Activated T-cell treated with anti-CD3 and anti-CD28 coated beads for 24 hours (primary cell): ENCODE results near the gene TMEM156.
"Not testable (repeated sequence)": the region's sequence is repeated elsewhere in the genome, so short reads cannot be mapped to it uniquely, and the experiment has no call there.

Experiments
- DNase-seq: peaks from one replicate; pipeline ENCODE4 v3.0.0-alpha.2; 2020; ENCODE audit warnings: low read depth

TMEM156 gene

GRCh38 chr4:39043861-39044363 is 11.7 kb upstream of the TMEM156 start:
- DNase-seq, result no peak

- DNase-seq, result no peak
These were observed 11.1 kb upstream of the TMEM156 start for GRCh38 chr4:39043058-39043860.

- no peak for DNase-seq
These were observed 10.2 kb upstream of the TMEM156 start for GRCh38 chr4:39042366-39042765.

GRCh38 chr4:39039108-39039507 is 6.9 kb upstream of the TMEM156 start:
- DNase-seq, result no peak

GRCh38 chr4:39037941-39038340 is 5.7 kb upstream of the TMEM156 start:
- no peak for DNase-seq

GRCh38 chr4:39037491-39037825 is 5.2 kb upstream of the TMEM156 start:
- DNase-seq, result no peak

- DNase-seq, result no peak
These were observed 4.0 kb upstream of the TMEM156 start for GRCh38 chr4:39036172-39036571.

GRCh38 chr4:39031590-39032020 is 604 bp downstream of the TMEM156 start:
- DNase-seq, result not testable (repeated sequence)

- DNase-seq, result no peak
These were observed 1.5 kb downstream of the TMEM156 start for GRCh38 chr4:39030725-39031124.

- no peak for DNase-seq
These were observed 2.2 kb downstream of the TMEM156 start for GRCh38 chr4:39029752-39030694.

GRCh38 chr4:39026096-39026495 is 6.1 kb downstream of the TMEM156 start:
- no peak for DNase-seq

- no peak for DNase-seq
These were observed 6.6 kb downstream of the TMEM156 start for GRCh38 chr4:39025552-39026085.

- no peak for DNase-seq
These were observed 7.8 kb downstream of the TMEM156 start for GRCh38 chr4:39024311-39024865.

GRCh38 chr4:39023059-39023458 is 9.2 kb downstream of the TMEM156 start:
- no peak for DNase-seq

GRCh38 chr4:39022241-39022640 is 10.0 kb downstream of the TMEM156 start:
- no peak for DNase-seq

GRCh38 chr4:39021631-39022030 is 10.6 kb downstream of the TMEM156 start:
- DNase-seq, result no peak

- DNase-seq, result no peak
These were observed 12.1 kb downstream of the TMEM156 start for GRCh38 chr4:39020130-39020529.

GRCh38 chr4:39014028-39014427 is 18.2 kb downstream of the TMEM156 start:
- no peak for DNase-seq

GRCh38 chr4:39004758-39005157 is 27.5 kb downstream of the TMEM156 start:
- no peak for DNase-seq

- DNase-seq, result not testable (repeated sequence)
These were observed 30.2 kb downstream of the TMEM156 start for GRCh38 chr4:39002058-39002457.

- no peak for DNase-seq
These were observed 36.6 kb downstream of the TMEM156 start for GRCh38 chr4:38995660-38996005.

GRCh38 chr4:38994135-38994534 is 38.1 kb downstream of the TMEM156 start:
- DNase-seq, result no peak
